ENCODE results near the gene IMPA2. TPM values are rescaled to one million over a fixed set of nuclear protein-coding genes. Genes with fewer than 3 reads are reported as not detected.

The IMPA2 gene
- total and polyA plus RNA-seq, 10 of the 15 experiments (the other 5 are each of a cell fraction or from before 2014, with no cell fraction given): 0.24 to 21.0 (median 11.4) TPM

GRCh38 chr18:11980163-11980493, 1.2 kb upstream of the IMPA2 start:
- in situ Hi-C loops (cut with MboI): no loop called here
- CTCF ChIA-PET: interaction anchor here (0.6 to 2.4 kb wide), 2 partner anchors 15 to 257 kb away, joined by 3 to 7 read pairs; no protein-coding TSS in a partner anchor
- TF ChIP-seq MYB (IDR thresholded peaks at IDR 0.05; ENCODE audit: borderline replicate concordance, low read depth, low read length): no peak
- TF ChIP-seq SMAD5 (IDR thresholded peaks at IDR 0.05; ENCODE audit: low read depth): no peak
- no peak for TF ChIP-seq POLR2AphosphoS2 (IDR thresholded peaks at IDR 0.05; ENCODE audit: low read depth, low read length)
- no peak for TF ChIP-seq IRF4 (IDR thresholded peaks at IDR 0.05; ENCODE audit: low read depth, low read length)
- TF ChIP-seq TARDBP (IDR thresholded peaks at IDR 0.05; ENCODE audit: borderline replicate concordance): no peak
- TF ChIP-seq CREB1 (IDR thresholded peaks at IDR 0.05; ENCODE audit: low read depth): no peak
- TF ChIP-seq ZNF207 (IDR thresholded peaks at IDR 0.05; ENCODE audit: borderline replicate concordance): no peak
- TF ChIP-seq RB1 (IDR thresholded peaks at IDR 0.05; ENCODE audit: borderline replicate concordance): no peak
- TF ChIP-seq TBL1XR1 (IDR thresholded peaks at IDR 0.05; ENCODE audit: low read depth, low read length): no peak
- no peak for TF ChIP-seq FOS (IDR thresholded peaks at IDR 0.05; ENCODE audit: borderline replicate concordance, extremely low read depth, insufficient read length)
- TF ChIP-seq SREBF2 (IDR thresholded peaks at IDR 0.05; ENCODE audit: low read length): no peak
- TF ChIP-seq NR2C1 (IDR thresholded peaks at IDR 0.05): no peak
- no peak for TF ChIP-seq SREBF1 (IDR thresholded peaks at IDR 0.05; ENCODE audit: low read length)
- intact Hi-C loops (cut with micrococcal nuclease; ENCODE audit: unreplicated experiment): no loop called here
- peaks cover 3% of the 10 kb centered on the region; the same call in 1 of the 2 replicates for H3K4me1 ChIP-seq (ENCODE audit: control insufficient read depth, insufficient read depth, low read length)
- no peaks in the 10 kb centered on the region; the same call in 1 of the 2 replicates for H3K79me2 ChIP-seq (ENCODE audit: control insufficient read depth, insufficient read depth, low read length)
- H4K20me1 ChIP-seq (ENCODE audit: control insufficient read depth, insufficient read depth): no peaks in the 10 kb centered on the region
- H2AFZ ChIP-seq (ENCODE audit: control insufficient read depth, low read depth, low read length): peak overlapping the region; percentile 91
- peak overlapping the region; percentile 75 for H3K4me3 ChIP-seq
- no peak for FAIRE-seq
- H3K9ac ChIP-seq (ENCODE audit: control insufficient read depth, insufficient read depth, low read length): peak overlapping the region; percentile 77
- no peaks in the 10 kb centered on the region for H3K36me3 ChIP-seq (ENCODE audit: control insufficient read depth in 2 of 2, insufficient read depth in 2 of 2, low read length in 1 of 2)
- SMC1A ChIA-PET (ENCODE audit: uncharacterized antibody, unreplicated experiment): interaction anchor here (0.8 kb wide), 1 partner anchor 42 kb away, joined by 5 read pairs; no protein-coding TSS in a partner anchor
- no peak for ATAC-seq
- peak overlapping the region; percentile 97 for H3K4me2 ChIP-seq (ENCODE audit: control insufficient read depth, insufficient read depth)
- BruUV-seq (replicated peaks): no TSS peak
- whole genome bisulfite sequencing (ENCODE audit: insufficient coverage, insufficient replicate concordance, low lambda C conversion rate, missing lambda C conversion rate): 0% methylated on average over 11 of the region's 11 CpGs
- peak overlapping the region; percentile 73 for H3K27ac ChIP-seq (ENCODE audit: control insufficient read depth, insufficient read depth)
- DNase-seq (ENCODE audit: low read depth, low spot score): no peak
- RAD21 ChIA-PET (ENCODE audit: unreplicated experiment): no interaction called here
- no peaks in the 10 kb centered on the region for H3K27me3 ChIP-seq (replicated peaks in 1 of 2; ENCODE audit: control insufficient read depth in 2 of 2, insufficient read depth in 2 of 2, low read length in 1 of 2)
- no peaks in the 10 kb centered on the region for H3K9me3 ChIP-seq (replicated peaks; ENCODE audit: control insufficient read depth, insufficient read depth, low read length)
- POLR2A ChIA-PET: interaction anchor here (0.6 kb wide), 1 partner anchor 113 kb away, joined by 4 read pairs; no protein-coding TSS in a partner anchor

Data from GM12878 (cell line).